DLD1 (cell line): ENCODE data around the gene EIF3L.

Source experiments
- in situ Hi-C: cut with HindIII; loops from 2 replicates; pipeline ENCODE4 v1.10.0; 2017; ENCODE audit warnings: low sequenced_read_pairs

The EIF3L gene

DNA sequence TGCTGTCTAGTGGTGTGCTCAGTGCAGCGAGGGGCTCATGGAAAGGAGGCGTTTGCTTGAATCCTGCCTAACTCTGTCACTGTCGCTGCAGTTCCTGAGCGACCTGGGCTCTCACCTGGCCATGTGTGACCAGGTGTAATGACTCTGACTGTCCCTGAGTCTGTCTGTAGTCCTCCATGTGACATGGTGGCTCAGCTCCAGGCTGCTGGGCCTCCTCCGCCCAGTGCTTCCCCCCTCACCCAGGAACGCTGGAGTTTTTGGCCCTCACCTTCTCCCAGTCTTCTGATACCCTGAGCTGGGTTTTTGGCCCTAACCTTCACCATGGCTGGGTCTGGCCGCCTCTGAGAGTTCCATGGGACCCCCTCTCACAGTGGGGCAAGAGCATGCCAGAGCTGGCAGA lies 77.1 kb downstream of the EIF3L start:
- in situ Hi-C loops = no loop called here

DNA sequence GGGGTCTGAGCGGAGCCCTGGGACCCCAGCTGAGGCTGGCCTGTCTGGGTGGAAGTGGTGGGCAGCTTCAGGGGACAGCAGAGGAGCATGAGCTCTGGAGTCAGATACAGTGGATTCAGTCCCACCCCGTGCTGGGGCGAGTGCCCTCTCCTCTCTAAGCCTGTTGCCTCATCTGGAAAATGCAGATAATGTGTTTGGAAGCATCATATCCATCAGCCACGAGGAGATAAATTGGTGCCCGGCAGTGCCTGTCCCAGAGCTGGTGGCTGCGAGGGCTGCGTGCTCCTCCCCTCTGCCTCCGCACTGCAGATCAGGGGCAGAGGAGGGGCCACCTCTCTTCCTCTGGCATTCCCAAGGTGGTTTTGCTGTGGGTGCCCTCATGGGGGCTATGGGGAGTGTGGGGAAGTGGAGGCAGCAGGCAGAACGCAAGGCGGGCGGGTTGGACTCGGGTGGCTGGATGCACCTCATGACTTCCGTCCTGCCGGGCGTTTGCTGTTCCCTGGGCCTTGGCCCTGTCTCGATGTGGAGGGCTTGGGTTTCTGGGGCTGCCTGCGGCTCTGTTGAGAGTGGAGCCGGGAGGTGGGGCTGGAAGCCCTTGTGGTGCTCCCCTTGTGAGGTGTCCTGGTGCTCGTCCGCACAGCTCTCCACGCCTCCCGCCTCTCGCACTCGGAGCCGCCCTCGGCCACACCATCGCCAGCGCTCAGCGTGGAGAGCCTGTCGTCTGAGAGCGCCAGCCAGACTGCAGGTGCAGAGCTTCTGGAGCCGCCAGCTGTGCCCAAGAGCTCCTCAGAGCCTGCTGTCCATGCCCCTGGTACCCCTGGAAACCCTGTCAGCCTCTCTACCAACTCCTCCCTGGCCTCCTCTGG lies 77.8 kb downstream of the EIF3L start:
- in situ Hi-C loops = no loop called here

DNA sequence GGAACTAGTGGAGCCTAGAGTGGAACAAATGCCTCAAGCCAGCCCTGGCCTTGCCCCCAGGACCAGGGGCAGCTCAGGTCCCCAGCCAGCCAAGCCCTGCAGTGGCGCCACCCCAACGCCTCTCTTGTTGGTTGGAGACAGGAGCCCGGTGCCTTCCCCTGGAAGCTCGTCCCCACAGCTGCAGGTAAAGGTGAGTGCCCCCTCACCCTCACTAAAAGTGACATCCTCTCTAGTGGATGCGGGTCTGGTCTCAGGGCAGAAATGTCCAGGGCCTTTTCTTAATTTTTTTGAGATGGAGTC lies 78.4 kb downstream of the EIF3L start:
- in situ Hi-C loops = no loop called here

DNA sequence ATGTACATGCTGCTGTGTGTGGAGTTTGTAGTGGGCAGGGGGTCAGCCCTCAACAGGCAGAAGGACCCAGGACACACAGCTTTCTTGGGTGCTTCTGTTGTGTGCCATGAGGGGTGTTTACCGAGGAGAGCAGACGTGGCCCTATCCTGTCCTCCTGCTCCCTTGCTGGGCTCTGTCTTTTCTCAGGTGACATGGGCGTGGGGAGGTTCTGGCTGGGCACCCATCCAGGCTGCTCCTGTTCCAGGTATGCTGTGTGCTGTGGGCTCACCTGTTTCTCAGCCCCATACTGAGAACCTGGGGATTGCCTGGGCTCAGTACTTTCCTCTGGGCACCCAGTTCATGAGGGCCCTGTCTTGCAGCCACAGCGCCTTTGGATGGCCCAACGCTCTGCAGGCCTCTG lies 80.2 kb downstream of the EIF3L start:
- in situ Hi-C loops = no loop called here

DNA sequence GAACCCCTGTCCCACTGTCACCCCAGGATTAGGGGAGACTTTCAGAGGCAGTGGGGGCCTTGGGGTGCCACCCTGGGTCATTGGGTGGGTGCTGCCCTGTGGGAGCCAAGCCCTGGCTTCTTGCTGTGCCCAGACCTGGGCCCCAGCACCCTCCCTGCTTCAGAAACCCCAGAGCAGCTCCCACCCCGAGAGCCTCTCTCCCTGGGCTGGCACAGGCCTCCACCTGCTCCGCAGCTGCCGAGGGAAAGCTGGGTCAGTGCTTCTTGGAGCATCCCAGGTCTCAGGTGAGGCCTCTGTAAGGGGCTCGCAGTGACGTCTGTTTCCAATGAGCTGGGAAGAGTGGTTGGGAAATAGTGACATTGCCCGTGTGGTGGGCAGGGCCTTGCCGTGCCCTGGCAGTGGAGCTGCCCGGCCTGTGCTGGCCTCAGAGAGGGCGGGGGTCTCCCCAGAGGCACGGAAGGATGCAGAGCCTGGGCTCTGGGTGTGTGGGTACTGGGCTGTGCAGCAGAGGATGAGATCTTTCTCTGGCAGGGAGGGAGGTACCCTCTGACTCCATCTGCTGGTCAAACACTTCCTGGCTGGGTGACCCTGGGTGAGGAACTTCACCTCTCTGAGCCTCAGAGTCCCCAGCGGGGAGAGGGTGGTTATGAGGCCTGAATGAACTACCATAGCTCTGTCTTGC lies 81.2 kb downstream of the EIF3L start:
- in situ Hi-C loops = no loop called here

DNA sequence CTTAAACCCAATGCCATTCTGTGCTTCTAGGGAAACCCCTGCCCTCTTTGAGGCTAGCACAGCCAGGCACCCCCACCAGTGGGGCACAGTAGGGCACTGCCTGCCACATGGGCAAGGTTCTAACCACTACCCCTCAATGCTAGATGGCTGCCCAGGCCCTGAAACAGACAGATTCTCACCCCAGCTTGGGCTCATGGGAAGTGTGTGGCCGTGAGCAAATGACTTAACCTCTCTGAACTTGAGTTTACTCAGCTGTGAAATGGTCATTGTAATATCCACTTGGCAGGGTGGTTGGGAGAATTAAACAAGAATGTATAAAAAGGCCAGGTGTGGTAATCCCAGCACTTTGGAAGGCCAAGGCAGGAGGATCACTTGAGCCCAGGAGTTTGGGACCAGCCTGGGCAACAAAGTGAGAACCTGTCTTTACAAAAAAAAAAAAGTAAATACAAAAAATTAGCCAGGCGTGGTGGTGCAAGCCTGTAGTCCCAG lies 81.8 kb downstream of the EIF3L start:
- in situ Hi-C loops = no loop called here

DNA sequence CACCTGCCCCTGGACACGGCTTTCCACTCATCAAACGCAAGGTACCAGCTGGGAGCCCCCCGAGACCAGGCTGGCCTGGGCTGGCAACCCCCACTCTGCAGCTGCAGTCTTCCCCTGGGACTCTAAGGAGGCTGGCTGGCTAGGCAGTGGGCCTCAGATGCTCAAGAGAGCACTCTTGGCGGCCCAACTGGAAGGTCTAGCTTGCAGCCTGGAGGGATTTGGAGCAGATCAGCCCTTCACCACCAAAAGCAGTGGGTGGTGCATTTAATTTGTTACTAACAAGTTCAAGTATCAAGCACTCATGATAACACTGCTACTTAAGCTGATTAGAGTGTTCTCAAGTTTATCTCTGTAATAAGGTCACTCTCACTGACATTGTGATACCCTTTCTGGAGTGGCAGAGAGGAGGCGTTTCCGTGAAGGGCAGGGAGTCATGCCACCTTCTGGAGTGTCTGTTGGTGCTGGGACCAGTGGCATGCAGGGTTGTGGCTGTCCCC lies 82.7 kb downstream of the EIF3L start:
- in situ Hi-C loops = no loop called here

DNA sequence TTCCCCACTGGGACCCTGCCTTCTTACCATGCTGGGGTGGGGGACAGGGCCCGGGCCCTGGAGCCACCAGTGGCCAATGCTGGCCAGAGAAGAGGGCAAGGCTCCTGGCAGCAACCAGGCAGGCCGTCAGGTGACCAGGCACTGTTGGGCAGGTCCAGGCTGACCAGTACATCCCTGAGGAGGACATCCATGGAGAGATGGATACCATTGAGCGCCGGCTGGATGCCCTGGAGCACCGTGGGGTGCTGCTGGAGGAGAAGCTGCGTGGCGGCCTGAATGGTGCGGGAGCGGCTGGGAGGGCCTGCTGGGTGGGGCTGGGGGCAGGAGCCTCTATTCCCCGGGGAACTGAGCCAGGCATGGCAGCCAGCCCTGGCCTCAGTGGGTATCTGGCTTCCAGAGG lies 83.2 kb downstream of the EIF3L start:
- in situ Hi-C loops = no loop called here

DNA sequence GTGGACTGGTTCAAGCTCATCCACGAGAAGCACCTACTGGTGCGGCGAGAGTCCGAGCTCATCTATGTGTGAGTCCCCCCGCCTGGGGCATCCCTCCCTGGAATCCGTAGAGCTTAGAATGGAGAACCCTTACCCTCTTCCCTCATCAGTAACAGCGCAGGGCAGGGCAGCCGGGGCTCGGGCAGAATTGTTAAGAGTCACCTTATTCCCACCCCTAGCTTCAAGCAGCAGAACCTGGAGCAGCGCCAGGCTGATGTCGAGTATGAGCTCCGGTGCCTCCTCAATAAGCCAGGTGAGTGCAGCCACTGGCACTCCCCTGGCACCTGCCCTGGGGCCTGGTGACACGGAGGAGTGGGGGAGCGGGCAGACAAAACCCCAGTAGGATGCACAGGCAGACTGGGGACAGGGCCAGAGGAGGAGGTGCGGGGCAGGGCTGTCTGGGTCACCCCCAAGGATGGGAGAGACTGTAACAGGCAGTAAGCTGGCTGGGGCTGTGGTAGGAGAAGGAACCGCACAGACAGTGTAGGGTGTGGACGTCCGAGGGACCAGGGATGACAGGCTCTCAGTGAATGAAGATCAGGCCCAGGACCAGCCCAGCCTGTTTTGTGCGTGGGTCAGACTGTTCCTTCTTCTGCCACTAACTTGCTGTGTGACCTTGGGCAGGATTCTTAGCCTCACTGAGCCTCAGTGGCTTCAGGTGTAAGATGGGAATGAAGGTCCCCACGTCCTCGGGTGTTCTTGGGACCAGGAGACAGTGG lies 83.8 kb downstream of the EIF3L start:
- in situ Hi-C loops = no loop called here

DNA sequence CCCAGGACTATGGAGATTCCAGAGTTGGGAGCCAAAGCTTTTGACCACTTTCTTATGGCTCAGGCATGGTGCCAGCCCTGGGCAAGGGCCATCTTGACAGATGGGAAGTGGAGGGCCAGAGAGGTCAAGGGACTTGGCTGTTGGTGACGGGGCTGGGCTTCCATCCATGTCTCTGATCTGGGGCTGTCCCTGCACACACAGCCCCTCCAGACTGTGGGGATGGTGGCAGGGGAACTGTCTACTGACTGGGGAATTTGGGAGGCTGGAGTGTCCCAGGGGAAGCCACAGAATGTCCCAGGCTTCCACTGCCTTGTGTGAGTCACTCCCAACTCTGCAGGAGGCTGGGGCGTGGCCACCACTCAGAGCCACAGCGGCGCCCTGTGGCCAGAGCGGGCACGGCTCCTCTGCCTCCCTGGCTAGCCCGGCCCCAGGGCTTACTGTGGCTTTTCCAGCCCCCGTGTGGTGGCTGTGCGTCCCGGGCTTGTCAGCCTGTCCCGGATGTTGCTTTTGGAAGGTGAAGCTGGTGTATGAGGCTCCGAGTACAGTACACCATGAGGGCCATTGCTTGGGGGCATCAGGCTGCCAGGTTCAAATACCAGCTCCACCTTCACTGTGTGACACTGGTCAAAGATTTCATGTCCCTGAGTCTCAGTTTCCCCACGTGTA lies 84.6 kb downstream of the EIF3L start:
- in situ Hi-C loops = no loop called here
